ENCODE data around the gene RYR3.

DNA sequence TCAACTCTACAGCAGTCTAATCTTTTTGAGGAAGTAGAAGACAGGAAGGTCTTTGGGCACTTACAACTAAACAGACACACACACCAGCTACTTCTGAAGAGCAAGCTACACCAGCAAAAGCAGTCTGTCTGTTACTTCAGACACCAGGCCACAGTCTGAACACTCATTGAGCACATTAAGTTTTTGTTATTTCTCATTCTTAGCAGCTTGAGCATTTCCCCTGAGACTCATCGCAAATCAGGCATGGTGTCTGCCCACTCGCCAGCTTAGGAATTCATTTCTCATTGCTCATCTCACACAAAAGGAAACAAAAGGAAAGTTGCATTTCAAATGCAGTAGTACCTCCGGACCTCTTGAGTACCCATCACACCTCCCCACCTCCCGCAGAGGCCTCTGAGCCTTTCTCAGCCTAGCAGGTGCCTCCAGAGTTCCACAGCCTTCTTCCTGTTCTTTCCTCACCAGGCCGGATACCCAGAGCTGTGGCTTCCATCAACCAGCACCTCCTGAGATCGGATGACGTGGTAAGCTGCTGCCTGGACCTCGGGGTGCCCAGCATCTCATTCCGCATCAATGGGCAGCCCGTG, 302.0 kb downstream of the RYR3 start:
- TF ChIP-seq, protein P1, sequence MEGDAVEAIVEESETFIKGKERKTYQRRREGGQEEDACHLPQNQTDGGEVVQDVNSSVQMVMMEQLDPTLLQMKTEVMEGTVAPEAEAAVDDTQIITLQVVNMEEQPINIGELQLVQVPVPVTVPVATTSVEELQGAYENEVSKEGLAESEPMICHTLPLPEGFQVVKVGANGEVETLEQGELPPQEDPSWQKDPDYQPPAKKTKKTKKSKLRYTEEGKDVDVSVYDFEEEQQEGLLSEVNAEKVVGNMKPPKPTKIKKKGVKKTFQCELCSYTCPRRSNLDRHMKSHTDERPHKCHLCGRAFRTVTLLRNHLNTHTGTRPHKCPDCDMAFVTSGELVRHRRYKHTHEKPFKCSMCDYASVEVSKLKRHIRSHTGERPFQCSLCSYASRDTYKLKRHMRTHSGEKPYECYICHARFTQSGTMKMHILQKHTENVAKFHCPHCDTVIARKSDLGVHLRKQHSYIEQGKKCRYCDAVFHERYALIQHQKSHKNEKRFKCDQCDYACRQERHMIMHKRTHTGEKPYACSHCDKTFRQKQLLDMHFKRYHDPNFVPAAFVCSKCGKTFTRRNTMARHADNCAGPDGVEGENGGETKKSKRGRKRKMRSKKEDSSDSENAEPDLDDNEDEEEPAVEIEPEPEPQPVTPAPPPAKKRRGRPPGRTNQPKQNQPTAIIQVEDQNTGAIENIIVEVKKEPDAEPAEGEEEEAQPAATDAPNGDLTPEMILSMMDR (IDR thresholded peaks at IDR 0.05) = no peak
- no peak for TF ChIP-seq POLR2A (IDR thresholded peaks at IDR 0.05)
